Memory B cell (primary cell): ENCODE results near the gene KIF17.

ENCODE experiments used
- ATAC-seq: fragments of 150-1000 bp; cut with Tn5 transposase; 2 replicates; pipeline ENCODE4 v1.10.0; 2021; ENCODE audit warnings: low read depth, mild to moderate bottlenecking, moderate library complexity
- DNase-seq, 2 donors: peaks; one replicate each; pipeline ENCODE4 v3.0.0; 2022; ENCODE audit warnings: low spot score in 2 of 2
- H3K27ac Mint-ChIP-seq: one replicate; pipeline ENCODE4 v1.8.0; 2022; ENCODE audit warnings: mild to moderate bottlenecking, moderate library complexity, mixed read lengths
- H3K27me3 Mint-ChIP-seq: one replicate; pipeline ENCODE4 v1.8.0; 2022; ENCODE audit warnings: mixed read lengths
- H3K36me3 Mint-ChIP-seq: one replicate; pipeline ENCODE4 v1.8.0; 2022; ENCODE audit warnings: mild to moderate bottlenecking, mixed read lengths
- H3K4me1 Mint-ChIP-seq: one replicate; pipeline ENCODE4 v1.8.0; 2022; ENCODE audit warnings: mixed read lengths
- H3K4me3 Mint-ChIP-seq: one replicate; pipeline ENCODE4 v1.8.0; 2022; ENCODE audit warnings: mild to moderate bottlenecking, moderate library complexity, mixed read lengths
- H3K9me3 Mint-ChIP-seq: one replicate; pipeline ENCODE4 v1.8.0; 2022; ENCODE audit warnings: mixed read lengths

The KIF17 gene

GRCh38 chr1:20636785-20637347, 80.9 kb downstream of the KIF17 start:
- Mint-ChIP-seq H3K27me3 (no peaks in the 10 kb centered on the region), H3K9me3 (no peaks in the 10 kb centered on the region), H3K27ac (no peak overlapping the region), H3K4me1 (peaks cover 7% of the 10 kb centered on the region), H3K4me3 (no peak overlapping the region), H3K36me3 (peaks cover 8% of the 10 kb centered on the region)
- no peak for DNase-seq
- ATAC-seq: no peak

- ATAC-seq (no peak), DNase-seq (no peak)
- H3K4me3 Mint-ChIP-seq: peak overlapping the region; percentile 89
- H3K27me3 Mint-ChIP-seq: no peaks in the 10 kb centered on the region
- peaks cover 7% of the 10 kb centered on the region for H3K4me1 Mint-ChIP-seq
- H3K36me3 Mint-ChIP-seq: peaks cover 4% of the 10 kb centered on the region
- H3K27ac Mint-ChIP-seq: no peak overlapping the region
- no peaks in the 10 kb centered on the region for H3K9me3 Mint-ChIP-seq
Observed at GRCh38 chr1:20634594-20635084, 83.2 kb downstream of the KIF17 start.

GRCh38 chr1:20634065-20634593, 83.7 kb downstream of the KIF17 start:
- H3K4me3 Mint-ChIP-seq: peak overlapping the region; percentile 89
- H3K27me3 Mint-ChIP-seq: no peaks in the 10 kb centered on the region
- peak overlapping the region; percentile 88 for H3K27ac Mint-ChIP-seq
- peaks cover 4% of the 10 kb centered on the region for H3K36me3 Mint-ChIP-seq
- DNase-seq (no peak), ATAC-seq (peak; percentile 9)
- no peaks in the 10 kb centered on the region for H3K9me3 Mint-ChIP-seq
- peaks cover 7% of the 10 kb centered on the region for H3K4me1 Mint-ChIP-seq

- Mint-ChIP-seq H3K36me3 (peaks cover 4% of the 10 kb centered on the region), H3K9me3 (peaks cover 1% of the 10 kb centered on the region), H3K27ac (peak within 1 kb of the TSS; percentile 88), H3K4me3 (peak within 1 kb of the TSS; percentile 89), H3K4me1 (peaks cover 7% of the 10 kb centered on the region), H3K27me3 (no peaks in the 10 kb centered on the region)
- peak; percentile 88 for ATAC-seq
- peak; percentile 98 to 100 for DNase-seq
Observed at GRCh38 chr1:20633190-20634064, 84.4 kb downstream of the KIF17 start, which contains the start of gene PINK1. PINK1 (plus strand) TSS chr1:20633458; CDS start chr1:20633549, 91 bp downstream.

- Mint-ChIP-seq H3K4me3 (peak overlapping the region; percentile 77), H3K36me3 (peaks cover 7% of the 10 kb centered on the region), H3K27me3 (no peaks in the 10 kb centered on the region), H3K4me1 (peaks cover 7% of the 10 kb centered on the region), H3K27ac (no peak overlapping the region), H3K9me3 (peaks cover 6% of the 10 kb centered on the region)
- DNase-seq: no peak
- no peak for ATAC-seq
Observed at GRCh38 chr1:20632386-20632785, 85.4 kb downstream of the KIF17 start.

- Mint-ChIP-seq H3K4me3 (no peak overlapping the region), H3K9me3 (peaks cover 6% of the 10 kb centered on the region), H3K4me1 (peaks cover 7% of the 10 kb centered on the region), H3K27me3 (peaks cover 4% of the 10 kb centered on the region), H3K27ac (no peak overlapping the region), H3K36me3 (peaks cover 2% of the 10 kb centered on the region)
- ATAC-seq (no peak), DNase-seq (no peak)
Observed at GRCh38 chr1:20630729-20631128, 87.1 kb downstream of the KIF17 start.

- Mint-ChIP-seq H3K27ac (no peak overlapping the region), H3K27me3 (peaks cover 13% of the 10 kb centered on the region), H3K4me3 (no peak overlapping the region), H3K36me3 (peaks cover 2% of the 10 kb centered on the region), H3K4me1 (no peaks in the 10 kb centered on the region), H3K9me3 (peaks cover 6% of the 10 kb centered on the region)
- ATAC-seq (no peak), DNase-seq (no peak)
Observed at GRCh38 chr1:20626524-20626923, 91.3 kb downstream of the KIF17 start.

- DNase-seq: no peak
- no peaks in the 10 kb centered on the region for H3K4me1 Mint-ChIP-seq
- peaks cover 6% of the 10 kb centered on the region for H3K9me3 Mint-ChIP-seq
- no peak overlapping the region for H3K27ac Mint-ChIP-seq
- peaks cover 2% of the 10 kb centered on the region for H3K36me3 Mint-ChIP-seq
- peaks cover 13% of the 10 kb centered on the region for H3K27me3 Mint-ChIP-seq
- H3K4me3 Mint-ChIP-seq: no peak overlapping the region
- ATAC-seq: no peak
Observed at GRCh38 chr1:20626098-20626427, 91.7 kb downstream of the KIF17 start.

GRCh38 chr1:20625176-20626097, 92.4 kb downstream of the KIF17 start:
- DNase-seq: no peak
- no peak for ATAC-seq
- no peak overlapping the region for H3K4me3 Mint-ChIP-seq
- no peaks in the 10 kb centered on the region for H3K4me1 Mint-ChIP-seq
- H3K27me3 Mint-ChIP-seq: peaks cover 13% of the 10 kb centered on the region
- H3K27ac Mint-ChIP-seq: no peak overlapping the region
- peaks cover 2% of the 10 kb centered on the region for H3K36me3 Mint-ChIP-seq
- peaks cover 6% of the 10 kb centered on the region for H3K9me3 Mint-ChIP-seq

GRCh38 chr1:20624709-20625108, 93.1 kb downstream of the KIF17 start:
- H3K9me3 Mint-ChIP-seq: peaks cover 6% of the 10 kb centered on the region
- no peaks in the 10 kb centered on the region for H3K4me1 Mint-ChIP-seq

GRCh38 chr1:20621012-20621411, 96.8 kb downstream of the KIF17 start:
- ATAC-seq (no peak), DNase-seq (no peak)
- Mint-ChIP-seq H3K9me3 (no peaks in the 10 kb centered on the region), H3K27me3 (peaks cover 12% of the 10 kb centered on the region), H3K4me1 (no peaks in the 10 kb centered on the region), H3K4me3 (no peak overlapping the region), H3K36me3 (no peaks in the 10 kb centered on the region), H3K27ac (no peak overlapping the region)

More at GRCh38 chr1:20624709-20625108, 93.1 kb downstream of the KIF17 start:
- H3K4me3 Mint-ChIP-seq: no peak overlapping the region
- DNase-seq: no peak
- H3K27ac Mint-ChIP-seq: no peak overlapping the region
- ATAC-seq: no peak
- peaks cover 13% of the 10 kb centered on the region for H3K27me3 Mint-ChIP-seq
- peaks cover 2% of the 10 kb centered on the region for H3K36me3 Mint-ChIP-seq

- Mint-ChIP-seq H3K27me3 (peaks cover 10% of the 10 kb centered on the region), H3K27ac (no peak overlapping the region), H3K4me3 (no peak overlapping the region), H3K4me1 (no peaks in the 10 kb centered on the region), H3K9me3 (no peaks in the 10 kb centered on the region), H3K36me3 (no peaks in the 10 kb centered on the region)
- DNase-seq (no peak), ATAC-seq (no peak)
Observed at GRCh38 chr1:20619999-20620398, 97.8 kb downstream of the KIF17 start.

GRCh38 chr1:20618550-20618949, 99.3 kb downstream of the KIF17 start:
- H3K27ac Mint-ChIP-seq: no peak overlapping the region
- DNase-seq (no peak), ATAC-seq (no peak)
- H3K27me3 Mint-ChIP-seq: peaks cover 8% of the 10 kb centered on the region
- no peaks in the 10 kb centered on the region for H3K9me3 Mint-ChIP-seq
- no peaks in the 10 kb centered on the region for H3K36me3 Mint-ChIP-seq
- H3K4me1 Mint-ChIP-seq: no peaks in the 10 kb centered on the region
- no peak overlapping the region for H3K4me3 Mint-ChIP-seq
